Stimulated activated CD4-positive, alpha-beta T cell treated with anti-CD3 and anti-CD28 coated beads, TNF-alpha, amount 100 ng/mL, for 24 hours (primary cell): Measurements from ENCODE around the gene BCL2.

ENCODE experiments used
- DNase-seq, 3 experiments: peaks; one replicate each; pipeline ENCODE4 v3.0.0-alpha.2; 2020; ENCODE audit warnings: low read depth in 3 of 3

BCL2 gene

DNA sequence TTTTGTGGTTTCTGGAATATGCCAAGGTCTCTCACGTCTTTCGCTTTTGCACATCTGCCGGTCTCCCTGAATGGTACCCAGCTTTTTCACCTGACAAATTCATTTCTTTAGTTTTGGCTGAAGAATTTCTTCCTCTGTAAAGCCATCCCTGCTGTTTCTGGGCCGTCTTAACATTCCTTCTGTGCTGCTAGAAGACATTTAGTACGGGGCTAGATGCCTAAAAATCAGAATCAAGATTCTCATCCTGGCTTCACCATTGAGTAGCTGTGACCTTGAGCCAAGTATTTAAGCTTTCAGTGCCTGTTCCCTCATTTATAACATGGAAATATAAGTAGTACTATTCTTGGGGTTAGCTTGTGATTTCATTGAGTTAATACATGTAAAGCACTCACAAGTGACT is 6.4 kb upstream of the BCL2 start:
- DNase-seq = no peak

DNA sequence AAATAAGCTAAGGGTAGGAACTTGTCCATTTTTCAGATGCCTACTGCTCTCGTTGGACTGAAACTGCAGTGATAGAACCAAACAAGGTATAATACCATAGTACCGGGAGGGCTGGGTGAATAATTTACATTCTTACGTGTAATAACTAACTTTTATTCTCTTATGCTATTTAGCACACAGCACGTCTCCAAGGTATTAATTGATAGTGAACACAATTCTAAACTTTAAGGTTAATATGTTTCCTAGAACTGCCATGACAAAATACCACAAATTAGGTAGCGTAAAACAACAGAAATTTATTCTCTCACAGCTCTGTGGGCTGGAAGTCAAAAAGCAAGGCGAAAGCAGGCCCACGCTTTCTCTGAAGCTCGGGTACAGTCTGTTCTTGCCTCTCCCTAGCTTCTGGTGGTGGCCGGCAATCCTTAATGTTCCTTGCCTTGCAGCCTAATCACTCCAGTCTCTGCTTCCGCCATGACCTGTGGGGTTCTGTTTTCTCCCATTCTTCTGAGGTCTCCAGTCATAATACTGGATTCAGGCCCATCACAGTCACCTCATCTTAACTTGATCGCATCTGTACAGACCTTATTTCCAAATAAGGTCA is 5.6 kb upstream of the BCL2 start:
- no peak for DNase-seq

DNA sequence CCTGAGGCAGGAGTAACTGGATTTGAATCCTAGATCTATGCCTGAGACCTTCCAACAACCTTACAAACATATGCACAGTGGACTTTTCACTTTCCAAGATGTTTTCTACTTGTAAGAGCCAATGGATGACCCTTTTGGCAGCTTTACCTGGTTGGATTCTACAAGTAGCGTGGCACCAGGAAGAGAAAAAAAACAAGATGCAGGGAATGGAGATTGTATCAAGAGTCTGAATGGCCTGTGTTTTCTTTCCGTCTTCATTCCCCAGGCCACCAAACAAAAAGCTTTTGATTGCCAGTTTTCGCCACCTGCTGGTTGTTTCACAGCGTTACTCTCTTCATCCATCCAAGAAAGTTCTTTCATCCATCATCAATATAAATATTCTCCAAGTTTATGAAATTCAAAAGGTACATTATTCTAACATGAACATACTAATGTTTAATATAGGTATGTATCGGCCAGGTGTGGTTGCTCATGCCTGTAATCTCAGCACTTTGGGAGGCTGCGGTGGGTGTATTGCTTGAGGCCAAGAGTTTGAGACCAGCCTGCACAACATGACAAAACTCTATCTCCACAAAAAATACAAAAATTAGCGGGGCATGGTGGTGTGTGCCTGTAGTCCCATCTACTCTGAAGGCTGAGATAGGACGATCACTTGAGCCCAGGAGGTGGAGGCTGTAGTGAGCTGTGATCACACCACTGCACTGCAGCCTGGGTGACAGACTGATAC is 3.5 kb upstream of the BCL2 start:
- DNase-seq = peak in 1 of 3 experiments; percentile 36

DNA sequence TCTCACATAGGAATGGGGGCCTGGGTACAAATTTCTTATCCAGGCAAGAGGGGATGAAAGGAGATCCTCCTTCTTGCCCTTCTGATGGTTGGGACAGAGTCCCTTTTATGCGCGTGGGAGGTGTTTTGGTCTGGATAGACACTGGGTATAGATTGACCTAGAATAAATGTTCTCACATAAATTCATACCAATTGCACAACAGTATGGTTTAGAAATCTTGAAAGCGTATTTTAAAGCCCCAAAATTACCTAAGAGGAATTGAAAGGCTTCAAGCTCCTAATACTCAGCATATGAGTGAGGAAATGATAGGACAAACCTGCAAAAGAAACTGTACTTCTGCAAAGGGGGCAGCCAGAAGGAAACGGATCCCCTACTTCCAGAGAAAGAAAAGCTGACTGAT is 2.6 kb upstream of the BCL2 start:
- DNase-seq = no peak

DNA sequence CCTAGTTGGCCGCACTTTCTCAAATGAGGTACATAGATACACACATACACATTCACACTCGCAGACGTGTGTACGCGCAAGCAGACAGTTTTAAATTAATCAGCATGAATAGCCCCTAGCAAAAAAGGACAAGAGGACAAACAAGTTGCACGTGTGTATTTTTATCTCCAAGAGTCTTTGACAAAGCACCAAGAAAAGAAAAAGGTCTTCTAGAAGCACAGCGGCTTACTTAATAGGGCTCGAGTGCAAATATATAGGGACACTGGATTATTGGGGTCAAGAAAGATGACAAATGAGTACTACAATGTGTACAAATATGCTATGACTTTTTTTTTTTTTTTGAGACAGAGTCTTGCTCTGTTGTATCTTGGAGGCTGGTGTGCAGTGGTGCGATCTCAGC is 1.7 kb upstream of the BCL2 start:
- DNase-seq = no peak

DNA sequence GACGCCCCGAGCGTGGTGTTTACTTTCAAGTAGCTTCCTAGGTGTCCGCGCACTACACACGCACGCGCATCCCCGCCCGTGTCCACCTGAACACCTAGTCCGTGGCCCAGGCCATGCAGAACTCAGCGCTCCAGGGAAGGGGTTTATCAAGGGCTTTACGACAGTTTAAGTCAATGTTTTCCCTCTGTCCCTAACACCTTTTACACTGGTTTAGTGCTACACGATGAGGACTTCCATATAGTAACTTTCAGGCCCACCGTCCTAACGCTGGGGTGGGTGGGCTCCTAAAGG is 1.4 kb upstream of the BCL2 start:
- no peak for DNase-seq

DNA sequence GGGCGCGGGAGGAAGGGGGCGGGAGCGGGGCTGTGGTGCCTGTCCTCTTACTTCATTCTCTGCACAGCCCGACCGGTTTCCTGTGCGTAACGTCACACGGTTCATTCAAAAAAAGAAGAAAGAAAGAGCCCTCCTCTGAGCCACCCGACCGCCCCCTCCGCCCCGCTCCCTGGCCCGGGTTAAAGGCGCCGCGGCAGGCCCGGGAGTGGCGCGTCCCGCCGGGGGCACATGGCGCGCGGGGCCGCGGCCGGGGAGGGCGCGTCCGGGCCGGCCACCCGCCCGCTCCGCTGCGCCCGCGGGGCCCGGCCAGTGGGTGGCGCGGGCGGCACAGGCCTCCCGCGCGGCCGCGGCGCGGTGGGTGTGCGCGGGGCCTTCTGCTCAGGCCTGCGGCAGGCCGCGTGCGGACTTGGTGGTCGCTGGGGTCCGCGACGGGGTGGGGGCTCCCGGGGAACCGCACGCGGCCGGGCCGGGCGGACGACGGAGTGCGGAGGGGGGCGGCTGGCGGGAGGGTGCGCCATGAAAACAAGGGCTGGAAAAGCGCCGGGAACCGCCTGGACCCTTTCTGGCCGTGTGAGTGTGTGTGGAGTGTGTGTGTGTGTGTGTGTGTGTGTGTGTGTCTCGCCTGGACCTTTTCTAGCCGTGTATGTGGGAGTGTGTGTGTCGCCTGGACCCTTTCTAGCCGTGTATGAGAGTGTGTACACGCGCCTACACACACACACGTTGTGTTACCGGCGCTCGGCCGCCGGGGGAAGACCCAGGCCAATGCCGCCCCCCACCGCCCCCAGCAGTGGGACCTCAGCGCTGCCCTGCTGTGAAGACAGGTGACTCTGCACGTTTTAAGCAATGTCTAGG is 780 bp upstream of the BCL2 start:
- DNase-seq = peak; percentile 70 to 80 (median 74)

DNA sequence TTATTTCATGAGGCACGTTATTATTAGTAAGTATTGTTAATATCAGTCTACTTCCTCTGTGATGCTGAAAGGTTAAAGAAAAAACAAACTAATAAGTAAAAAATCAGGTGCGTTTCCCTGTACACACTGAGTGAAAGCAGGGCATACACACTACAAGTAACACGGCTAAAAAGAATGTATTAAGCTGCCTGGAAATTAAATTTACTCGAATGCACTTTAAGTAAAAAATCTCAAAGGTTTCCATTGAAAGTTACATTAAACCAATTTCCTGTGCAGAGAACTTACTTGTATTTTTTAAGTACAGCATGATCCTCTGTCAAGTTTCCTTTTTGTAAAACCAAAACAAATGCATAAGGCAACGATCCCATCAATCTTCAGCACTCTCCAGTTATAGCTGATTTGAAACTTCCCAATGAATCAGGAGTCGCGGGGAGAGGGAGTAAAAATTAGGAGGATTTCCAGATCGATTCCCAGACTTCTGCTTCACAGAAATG is 633 bp downstream of the BCL2 start:
- DNase-seq = no peak

DNA sequence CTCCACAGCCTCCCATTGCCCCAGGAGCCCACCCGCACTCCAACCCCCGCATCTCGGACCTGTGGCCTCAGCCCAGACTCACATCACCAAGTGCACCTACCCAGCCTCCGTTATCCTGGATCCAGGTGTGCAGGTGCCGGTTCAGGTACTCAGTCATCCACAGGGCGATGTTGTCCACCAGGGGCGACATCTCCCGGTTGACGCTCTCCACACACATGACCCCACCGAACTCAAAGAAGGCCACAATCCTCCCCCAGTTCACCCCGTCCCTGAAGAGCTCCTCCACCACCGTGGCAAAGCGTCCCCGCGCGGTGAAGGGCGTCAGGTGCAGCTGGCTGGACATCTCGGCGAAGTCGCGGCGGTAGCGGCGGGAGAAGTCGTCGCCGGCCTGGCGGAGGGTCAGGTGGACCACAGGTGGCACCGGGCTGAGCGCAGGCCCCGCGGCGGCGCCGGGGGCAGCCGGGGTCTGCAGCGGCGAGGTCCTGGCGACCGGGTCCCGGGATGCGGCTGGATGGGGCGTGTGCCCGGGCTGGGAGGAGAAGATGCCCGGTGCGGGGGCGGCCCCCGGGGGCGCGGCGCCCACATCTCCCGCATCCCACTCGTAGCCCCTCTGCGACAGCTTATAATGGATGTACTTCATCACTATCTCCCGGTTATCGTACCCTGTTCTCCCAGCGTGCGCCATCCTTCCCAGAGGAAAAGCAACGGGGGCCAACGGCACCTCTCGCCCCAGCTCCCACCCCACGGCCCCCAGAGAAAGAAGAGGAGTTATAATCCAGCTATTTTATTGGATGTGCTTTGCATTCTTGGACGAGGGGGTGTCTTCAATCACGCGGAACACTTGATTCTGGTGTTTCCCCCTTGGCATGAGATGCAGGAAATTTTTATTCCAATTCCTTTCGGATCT is 1.3 kb downstream of the BCL2 start:
- DNase-seq = peak; percentile 67 to 80 (median 79)

DNA sequence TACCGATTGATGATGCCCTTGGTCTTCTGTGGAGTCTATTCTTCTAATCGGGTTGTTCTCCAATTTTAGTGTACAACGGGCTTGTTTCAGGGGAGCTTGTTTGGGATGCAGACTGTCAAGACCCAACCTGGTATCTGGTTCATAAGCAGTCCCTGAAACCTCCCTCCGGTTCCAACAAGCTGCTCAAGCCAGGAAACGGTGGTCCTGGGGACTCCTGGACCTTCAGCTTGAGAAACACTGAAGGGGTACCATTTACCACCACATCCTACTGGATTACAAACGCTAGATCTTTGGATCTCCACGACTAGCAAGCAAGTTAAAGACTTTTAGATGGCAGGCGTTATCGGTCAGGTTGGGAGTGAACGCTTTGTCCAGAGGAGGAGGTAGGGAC is 2.0 kb downstream of the BCL2 start:
- no peak for DNase-seq

DNA sequence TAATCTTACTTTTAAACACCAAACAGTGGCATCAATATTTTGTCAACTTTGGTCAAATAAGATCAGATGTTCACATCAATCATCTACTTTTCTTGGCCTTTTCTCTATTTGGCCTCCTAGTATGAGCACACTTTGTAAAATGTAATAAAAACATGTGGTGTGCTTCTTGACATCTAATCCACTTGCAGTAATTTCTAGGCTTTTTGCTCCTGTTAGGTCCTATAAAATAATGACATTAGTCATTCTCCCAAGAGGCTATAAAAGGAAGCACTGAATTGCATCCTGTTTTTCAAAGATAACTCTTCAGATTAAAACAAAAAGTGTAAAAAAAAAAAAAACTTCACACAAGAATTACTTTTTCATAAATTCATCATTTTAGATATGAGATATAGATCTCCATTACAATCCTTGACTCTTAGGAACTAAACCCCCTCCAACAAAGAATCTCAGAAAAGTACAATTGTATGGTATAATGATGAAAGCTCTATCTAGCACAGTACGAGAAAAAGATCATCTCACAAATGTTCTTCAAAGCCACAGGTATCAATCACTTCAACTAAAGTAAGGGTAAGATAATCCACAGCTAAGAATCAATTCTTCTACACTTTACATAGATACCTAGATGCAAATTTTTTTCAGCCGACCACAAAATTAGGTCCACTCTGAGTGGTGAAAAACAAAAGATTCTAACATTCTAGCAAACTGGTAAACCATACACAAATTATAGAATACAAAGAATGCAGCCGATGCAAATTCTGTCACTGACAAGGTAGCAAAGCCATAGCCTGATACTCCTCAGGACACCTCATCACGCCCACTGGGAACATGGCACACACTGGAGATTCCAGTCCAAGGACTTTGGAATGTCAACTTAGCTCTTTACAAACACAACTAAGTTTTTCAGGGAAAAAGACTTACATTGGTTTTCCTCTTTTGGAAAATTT is 2.7 kb downstream of the BCL2 start:
- no peak for DNase-seq

DNA sequence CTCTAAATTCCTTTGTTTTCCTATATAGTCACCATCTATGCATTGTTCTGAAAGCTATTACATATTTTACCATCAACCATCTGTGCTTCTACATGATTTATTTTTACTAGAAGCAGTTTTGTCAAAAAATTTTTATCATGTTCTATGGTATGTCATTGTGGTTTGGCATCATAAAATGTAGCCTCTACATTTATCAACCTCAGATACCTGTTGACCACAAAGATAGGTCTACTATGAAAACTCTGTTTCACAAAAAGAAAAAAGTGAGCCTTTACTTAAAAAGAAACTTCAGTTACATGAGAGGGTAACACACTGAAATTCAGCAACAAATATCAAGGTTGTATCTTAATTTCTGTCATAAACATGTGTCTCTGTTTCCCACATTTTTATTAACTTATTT is 3.7 kb downstream of the BCL2 start:
- DNase-seq = no peak

DNA sequence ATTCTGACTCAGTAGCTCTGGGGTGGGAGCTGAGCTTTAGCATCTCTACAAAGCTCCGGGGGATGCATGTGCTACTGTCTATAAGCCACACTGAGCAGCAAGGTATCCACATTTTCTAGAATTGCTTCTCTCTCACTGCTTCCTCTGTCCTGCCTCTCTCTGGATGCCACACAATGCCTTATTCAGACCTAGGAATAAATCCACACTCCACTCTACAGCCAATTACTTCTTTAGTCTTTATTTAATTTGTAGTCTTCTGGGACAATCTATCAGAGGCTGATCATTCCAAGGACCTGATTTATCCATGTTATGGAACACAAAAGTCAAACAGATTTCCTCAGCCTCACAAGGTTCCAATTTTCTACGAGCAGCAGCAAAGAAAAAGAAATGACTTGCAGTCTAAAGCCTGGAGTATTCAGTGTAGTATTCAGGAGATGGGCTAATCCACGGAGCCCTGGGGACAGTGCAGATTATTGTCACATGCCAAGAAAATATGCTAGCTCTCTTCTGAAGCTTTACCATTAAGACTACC is 4.4 kb downstream of the BCL2 start:
- DNase-seq = no peak

DNA sequence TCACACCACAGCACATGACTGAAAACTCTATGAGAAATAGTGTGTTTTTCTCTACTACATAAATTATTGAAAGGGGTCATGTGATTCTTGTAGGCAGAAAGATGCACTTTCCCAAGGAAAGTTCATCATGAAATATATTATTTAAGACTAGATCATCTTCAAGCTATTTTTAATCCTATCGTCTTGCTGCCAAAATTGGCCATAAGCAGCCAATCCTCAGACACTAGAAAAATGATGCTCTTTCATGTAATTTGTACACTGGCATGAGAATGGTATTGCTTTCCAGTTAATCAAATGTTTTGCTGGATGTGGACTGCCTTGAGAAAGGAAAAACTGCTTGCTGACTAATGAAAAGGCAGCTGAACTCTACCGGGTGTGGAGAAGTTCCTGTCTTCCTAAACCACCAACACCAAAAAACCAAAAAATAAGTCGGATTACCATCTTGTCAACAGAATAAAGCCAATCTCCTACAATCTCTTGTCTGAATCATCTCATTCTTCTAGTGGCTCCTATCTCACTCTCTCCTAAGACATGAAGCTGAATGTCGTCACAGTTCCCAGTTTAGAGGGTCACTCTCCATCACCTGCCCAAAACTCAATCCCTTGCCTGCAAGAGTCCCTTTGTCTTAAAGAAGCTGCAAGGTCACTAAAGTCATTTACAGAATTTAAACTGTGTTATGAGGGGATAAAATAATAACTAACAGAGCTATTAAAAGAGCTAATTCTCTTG is 5.3 kb downstream of the BCL2 start:
- DNase-seq = no peak

DNA sequence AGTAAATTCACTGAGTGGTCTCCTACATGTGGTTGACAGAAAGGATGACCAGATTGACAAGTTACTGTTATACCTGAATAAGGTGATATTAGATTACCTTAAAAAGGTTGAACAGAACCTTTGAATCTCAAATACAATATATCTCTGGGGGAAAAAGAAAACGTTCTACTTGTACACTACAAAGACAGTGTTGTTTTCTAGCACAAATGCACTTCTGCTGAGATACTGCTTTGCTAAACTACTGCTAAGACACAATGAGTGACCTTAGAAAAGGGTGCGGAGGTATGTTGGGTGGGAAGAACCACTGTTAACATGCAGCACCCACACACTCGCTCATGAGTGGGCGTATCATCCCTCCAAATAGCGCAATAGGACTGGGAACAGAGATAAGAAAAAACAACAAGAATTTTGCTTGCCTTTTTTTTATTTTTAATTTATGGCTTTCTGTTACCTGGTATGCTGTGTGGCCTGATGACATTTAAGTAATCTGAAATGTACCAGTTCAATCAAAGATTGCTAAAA is 6.1 kb downstream of the BCL2 start:
- DNase-seq = no peak

DNA sequence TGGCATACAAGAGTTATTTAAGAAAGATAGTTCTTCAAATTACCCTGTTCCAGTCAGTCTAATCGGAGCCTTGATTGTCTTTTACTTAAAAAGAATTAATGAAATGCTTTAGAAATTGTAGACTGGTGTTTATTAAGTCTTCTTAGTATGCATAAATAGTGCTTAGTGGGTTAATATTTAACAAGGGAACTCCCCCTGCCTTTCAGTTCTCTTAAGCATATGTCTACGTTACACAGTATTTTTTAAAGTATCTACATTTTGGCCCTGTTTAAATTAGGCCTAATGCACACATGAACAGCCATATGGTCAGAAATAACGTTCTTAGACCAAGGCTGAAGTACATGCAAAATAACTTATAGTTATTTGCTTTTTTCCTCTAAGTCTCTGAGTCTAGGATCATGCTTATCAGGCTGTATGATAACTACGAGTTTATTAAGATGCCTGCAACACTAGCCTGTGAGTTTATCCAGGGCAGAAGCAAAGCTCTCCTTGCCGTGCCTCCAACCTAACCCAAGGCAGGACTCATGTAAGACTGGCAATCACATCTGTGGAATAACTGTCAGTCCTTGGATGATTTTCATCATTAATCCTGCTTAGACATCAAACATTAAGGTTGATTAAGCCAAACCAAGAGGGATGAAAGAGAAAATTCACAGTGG is 6.7 kb downstream of the BCL2 start:
- DNase-seq = no peak

DNA sequence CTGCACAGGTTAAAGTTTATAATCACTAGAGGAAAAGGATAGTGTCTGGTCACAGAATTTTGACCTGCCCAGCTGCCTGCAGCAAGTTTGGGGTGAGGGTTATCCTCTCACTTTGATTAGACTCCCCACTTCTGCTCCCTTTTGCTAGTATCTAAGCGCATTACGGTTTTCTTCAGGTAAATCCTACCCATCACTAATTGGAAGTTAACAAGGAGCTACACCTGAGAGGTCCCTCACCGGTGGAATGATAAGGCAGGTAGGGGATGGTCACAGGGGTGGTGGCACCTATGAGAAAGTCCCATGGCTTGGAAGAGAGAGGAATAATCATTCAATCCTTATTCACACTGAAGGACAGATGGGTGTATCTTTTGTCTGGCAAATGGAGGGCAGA is 7.6 kb downstream of the BCL2 start:
- DNase-seq = no peak

DNA sequence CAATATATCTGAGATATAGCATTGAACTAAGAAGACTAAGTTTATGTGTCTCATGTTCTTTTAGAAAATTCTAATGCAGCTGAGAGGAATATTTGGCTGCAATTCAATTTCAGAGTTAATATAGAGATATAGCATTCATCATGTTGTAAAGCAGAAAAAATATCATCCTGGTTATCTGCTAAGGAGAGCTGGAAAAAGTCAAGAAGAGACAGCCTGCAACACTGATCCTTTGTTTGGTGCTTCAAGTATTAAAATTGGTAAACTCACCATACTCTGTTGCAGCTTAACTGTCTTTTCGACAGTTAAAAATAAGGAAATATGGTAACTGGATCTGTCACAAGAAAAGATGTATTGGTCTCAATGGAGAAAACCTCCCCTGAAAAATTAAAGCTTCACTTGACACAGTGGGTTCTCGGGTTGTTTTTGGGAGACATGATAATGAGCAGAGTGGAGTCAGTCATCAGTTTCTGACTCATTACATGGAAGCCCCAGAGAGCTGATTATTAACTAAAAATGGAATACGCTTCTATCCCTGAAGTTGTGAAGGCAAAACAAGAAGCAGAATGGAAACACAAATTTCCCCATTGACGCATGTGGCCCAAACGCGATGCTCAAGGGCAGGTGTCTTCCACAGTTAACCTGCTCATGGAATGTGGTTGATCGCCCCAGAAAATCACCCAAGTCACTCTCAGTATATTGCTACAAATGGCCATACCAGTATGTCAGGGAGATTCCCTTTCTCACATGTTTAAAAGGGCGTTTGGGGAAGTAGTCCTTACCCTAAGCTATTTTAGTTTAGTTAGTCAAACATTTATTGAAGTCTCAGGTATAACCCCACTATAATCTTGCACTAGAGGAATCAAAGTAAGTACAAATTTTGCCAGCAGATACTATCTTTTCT is 8.2 kb downstream of the BCL2 start:
- DNase-seq = no peak
